Naive thymus-derived CD4-positive, alpha-beta T cell (primary cell): ENCODE measurements around the gene MC1R. TPM values are rescaled to one million over a fixed set of nuclear protein-coding genes. Genes with fewer than 3 reads are reported as not detected.
"Not testable (repeated sequence)": the region's sequence is repeated elsewhere in the genome, so short reads cannot be mapped to it uniquely, and the experiment has no call there.

Experiments used
- ATAC-seq: fragments of 150-1000 bp; cut with Tn5 transposase; 2 replicates; pipeline ENCODE4 v1.10.0; 2021; ENCODE audit warnings: mild to moderate bottlenecking, moderate library complexity
- CTCF ChIA-PET: fragments of 350-600 bp; sonication (Branson Sonifier 250); formaldehyde crosslinking; loops from one replicate; lab custom pipeline; 2021; ENCODE audit warnings: antibody characterized with exemption; lab: Charles Lee
- POLR2A ChIA-PET: fragments of 350-600 bp; sonication (Branson Sonifier 250); formaldehyde crosslinking; loops from one replicate; lab custom pipeline; 2021; ENCODE audit warnings: antibody characterized with exemption, inconsistent platforms; lab: Charles Lee
- DNase-seq, 9 donors: peaks; one replicate each; pipeline versions ENCODE4 v3.0.0 to v3.0.0-alpha.2; 2020 to 2022; ENCODE audit warnings: mixed read lengths in 1 of 9
- H3K27ac ChIP-seq: one replicate; pipeline ENCODE4 v1.7.0; 2013; ENCODE audit warnings: mild to moderate bottlenecking, low read depth, low read length, moderate library complexity
- H3K27me3 ChIP-seq, 2 donors: one replicate each; pipeline ENCODE4 v1.7.0; 2013; ENCODE audit warnings: low read length in 2 of 2, mild to moderate bottlenecking in 2 of 2, moderate library complexity in 2 of 2; ENCODE audit not compliant: control insufficient read depth in 2 of 2, insufficient read depth in 2 of 2
- H3K36me3 ChIP-seq, 3 experiments: 1 replicate in 2 of 3; 2 replicates in 1 of 3; pipeline ENCODE4 v1.7.0; 2013; ENCODE audit warnings: low read length in 3 of 3, mild to moderate bottlenecking in 3 of 3, moderate library complexity in 1 of 3; ENCODE audit not compliant: insufficient read depth in 3 of 3, control insufficient read depth in 2 of 3
- H3K4me1 ChIP-seq, 2 donors: one replicate each; pipeline ENCODE4 v1.7.0; 2013; ENCODE audit warnings: low read length in 2 of 2, mild to moderate bottlenecking in 2 of 2, moderate library complexity in 1 of 2; ENCODE audit not compliant: control insufficient read depth in 2 of 2, insufficient read depth in 2 of 2
- H3K4me3 ChIP-seq: 2 replicates; pipeline ENCODE4 v1.7.0; 2013; ENCODE audit warnings: mild to moderate bottlenecking, low read length
- H3K9me3 ChIP-seq, 3 experiments: 1 replicate in 2 of 3; 2 replicates in 1 of 3; pipeline ENCODE4 v1.7.0; 2013; ENCODE audit warnings: low read length in 3 of 3; ENCODE audit not compliant: control insufficient read depth in 2 of 3
- H3K27ac Mint-ChIP-seq, 9 donors: one replicate each; pipeline ENCODE4 v1.8.0; 2020 to 2022; ENCODE audit warnings: mixed read lengths in 9 of 9, mild to moderate bottlenecking in 8 of 9, moderate library complexity in 5 of 9, inconsistent platforms in 2 of 9
- H3K27me3 Mint-ChIP-seq, 5 donors: one replicate each; pipeline ENCODE4 v1.8.0; 2021 to 2022; ENCODE audit warnings: mixed read lengths in 5 of 5, mild to moderate bottlenecking in 1 of 5
- H3K36me3 Mint-ChIP-seq, 5 donors: one replicate each; pipeline ENCODE4 v1.8.0; 2020 to 2022; ENCODE audit warnings: mixed read lengths in 5 of 5, mild to moderate bottlenecking in 3 of 5, inconsistent platforms in 1 of 5
- H3K4me1 Mint-ChIP-seq, 7 donors: one replicate each; pipeline ENCODE4 v1.8.0; 2020 to 2022; ENCODE audit warnings: mixed read lengths in 7 of 7, mild to moderate bottlenecking in 3 of 7, inconsistent platforms in 1 of 7
- H3K4me3 Mint-ChIP-seq, 10 donors: one replicate each; pipeline ENCODE4 v1.8.0; 2020 to 2022; ENCODE audit warnings: mild to moderate bottlenecking in 10 of 10, mixed read lengths in 10 of 10, moderate library complexity in 6 of 10, inconsistent platforms in 2 of 10
- H3K9me3 Mint-ChIP-seq, 11 donors: one replicate each; pipeline ENCODE4 v1.8.0; 2020 to 2022; ENCODE audit warnings: mixed read lengths in 11 of 11, mild to moderate bottlenecking in 4 of 11, inconsistent platforms in 1 of 11, moderate library complexity in 1 of 11
- intact Hi-C, 2 donors: fragments of 100-400 bp; cut with micrococcal nuclease; formaldehyde crosslinking; loops; one replicate each; pipeline ENCODE4 v1.15.1; 2023
- polyA plus RNA-seq, 2 donors: library from polyadenylated mRNA; unstranded; fragments of 300-500 nt; fragmentation: Illumina TruSeq; gene quantifications; one replicate each; pipeline ENCODE4 v1.2.3, GENCODE V29; 2021
- total RNA-seq, 6 experiments: library from RNA in 5 of 6; stranded (reverse) in 5 of 6; gene quantifications; 1 replicate in 5 of 6; 2 replicates in 1 of 6; pipeline ENCODE4 v1.2.3 and lab custom pipeline; 2021 to 2026

The MC1R gene
- total and polyA plus RNA-seq, 7 experiments from 2014 or later, result 0.14 to 13.9 (median 10.5) TPM

DNA sequence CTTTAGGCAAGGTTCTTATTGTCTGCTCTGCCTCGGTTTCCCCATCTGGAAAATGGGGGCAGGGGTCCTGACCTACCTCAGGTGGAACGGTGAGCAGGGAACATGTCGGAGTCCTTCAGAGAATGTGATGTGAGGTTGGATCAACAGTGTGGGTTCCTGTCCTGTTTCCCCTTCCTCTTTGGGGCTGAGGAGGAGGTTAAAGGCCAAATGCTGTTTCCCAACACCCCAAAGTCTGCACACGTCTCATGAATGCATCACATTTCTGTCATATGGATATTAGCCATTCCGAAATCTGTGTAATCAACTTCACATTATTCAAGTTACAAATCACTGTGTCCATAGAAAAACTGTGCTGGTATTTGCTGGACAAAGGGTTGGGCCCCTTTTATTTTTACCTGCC, 48.8 kb downstream of the MC1R start:
- H3K27ac ChIP-seq, CTCF ChIA-PET, H3K4me3 Mint-ChIP-seq, H3K4me3 ChIP-seq, DNase-seq, POLR2A ChIA-PET, intact Hi-C loops, H3K9me3 ChIP-seq, H3K27me3 Mint-ChIP-seq, H3K27me3 ChIP-seq, H3K27ac Mint-ChIP-seq, H3K9me3 Mint-ChIP-seq: not testable (repeated sequence)
- Histone ChIP-seq H3K4me1 (peaks cover 9 to 12% of the 10 kb centered on the region in 2 donors), H3K36me3 (peaks cover 0 to 11% (median 0%) of the 10 kb centered on the region in 3 experiments)
- ATAC-seq, result peak; percentile 28
- Mint-ChIP-seq H3K36me3 (peaks cover 0 to 22% (median 7%) of the 10 kb centered on the region in 5 donors), H3K4me1 (peaks cover 0 to 19% (median 14%) of the 10 kb centered on the region in 7 donors)

- Histone ChIP-seq H3K4me1 (peaks cover 9 to 12% of the 10 kb centered on the region in 2 donors), H3K36me3 (peaks cover 0 to 11% (median 0%) of the 10 kb centered on the region in 3 experiments)
- H3K27me3 ChIP-seq, H3K4me3 Mint-ChIP-seq, ATAC-seq, intact Hi-C loops, CTCF ChIA-PET, H3K4me3 ChIP-seq, DNase-seq, POLR2A ChIA-PET, H3K9me3 Mint-ChIP-seq, H3K27ac Mint-ChIP-seq, H3K9me3 ChIP-seq, H3K27me3 Mint-ChIP-seq, H3K27ac ChIP-seq: not testable (repeated sequence)
- H3K4me1 Mint-ChIP-seq, result peaks cover 0 to 22% (median 14%) of the 10 kb centered on the region in 7 donors
- peaks cover 0 to 22% (median 7%) of the 10 kb centered on the region in 5 donors for H3K36me3 Mint-ChIP-seq
Measured at GRCh38 chr16:89968074-89968473, 49.4 kb downstream of the MC1R start.

GRCh38 chr16:89969741-89970410, 51.2 kb downstream of the MC1R start:
- ChIA-PET POLR2A (no interaction called here), CTCF (no interaction called here)
- peak overlapping the region in 1 of 9 donors; percentile 2 for H3K27ac Mint-ChIP-seq
- intact Hi-C loops, result loop anchor here in 1 of 2 donors (5.0 kb wide), 2 partner anchors 47 to 408 kb away; partner anchors contain the start of genes DBNDD1 and RPL13
- peaks cover 0 to 2% (median 0%) of the 10 kb centered on the region in 5 donors for H3K27me3 Mint-ChIP-seq
- Histone ChIP-seq H3K4me1 (peaks cover 12 to 22% of the 10 kb centered on the region in 2 donors), H3K27me3 (no peaks in the 10 kb centered on the region), H3K27ac (no peak overlapping the region), H3K36me3 (no peaks in the 10 kb centered on the region), H3K9me3 (peaks cover 0 to 5% (median 0%) of the 10 kb centered on the region in 3 experiments), H3K4me3 (no peak overlapping the region)
- peak overlapping the region in 1 of 10 donors; percentile 58 for H3K4me3 Mint-ChIP-seq
- H3K9me3 Mint-ChIP-seq, result peaks cover 0 to 8% (median 0%) of the 10 kb centered on the region in 11 donors
- ATAC-seq (no peak), DNase-seq (no peak)
- H3K4me1 Mint-ChIP-seq, result peaks cover 11 to 38% (median 27%) of the 10 kb centered on the region in 7 donors
- H3K36me3 Mint-ChIP-seq, result peaks cover 0 to 20% (median 4%) of the 10 kb centered on the region in 5 donors

Other genes with a start within 250 kb of the MC1R start
- gene CDK10, start 232.2 kb upstream of the MC1R start, total RNA-seq, result 100 to 1,000 TPM in 3 of 5 experiments, 10 to 100 TPM in 2; 91.5 to 150 (median 102) TPM
- 10 to 100 TPM; 32.8 to 68.4 TPM for gene CDK10, start 232.2 kb upstream of the MC1R start, polyA plus RNA-seq
- gene SPATA2L, start 217.2 kb upstream of the MC1R start, total RNA-seq, result 10 to 100 TPM in 3 of 5 experiments, 1 to 10 TPM in 2; 8.4 to 32.2 (median 12.0) TPM
- gene SPATA2L, start 217.2 kb upstream of the MC1R start, polyA plus RNA-seq, result 10 to 100 TPM in 1 of 2 donors, 1 to 10 TPM in 1; 7.0 to 12.4 TPM
- 10 to 100 TPM; 11.2 to 28.9 (median 13.3) TPM for gene VPS9D1, start 198.0 kb upstream of the MC1R start, total RNA-seq
- gene VPS9D1, start 198.0 kb upstream of the MC1R start, polyA plus RNA-seq, result 1 to 10 TPM in 1 of 2 donors, under 1 TPM in 1; 0.93 to 1.5 TPM
- gene ZNF276, start 197.3 kb upstream of the MC1R start, total RNA-seq, result 100 to 1,000 TPM in 4 of 5 experiments, 10 to 100 TPM in 1; 75.4 to 160 (median 137) TPM
- gene ZNF276, start 197.3 kb upstream of the MC1R start, polyA plus RNA-seq, result 10 to 100 TPM; 17.0 to 65.1 TPM
- 100 to 1,000 TPM in 1 of 5 experiments, 10 to 100 TPM in 1, 1 to 10 TPM in 3; 3.5 to 111 (median 7.9) TPM for gene FANCA, start 102.2 kb upstream of the MC1R start, total RNA-seq
- gene FANCA, start 102.2 kb upstream of the MC1R start, polyA plus RNA-seq, result 1 to 10 TPM in 1 of 2 donors, under 1 TPM in 1; 0.59 to 3.4 TPM
- 1 to 10 TPM; 1.2 to 3.5 (median 3.0) TPM for gene SPIRE2, start 90.4 kb upstream of the MC1R start, total RNA-seq
- gene SPIRE2, start 90.4 kb upstream of the MC1R start, polyA plus RNA-seq, result under 1 TPM; 0.32 to 0.35 TPM
- gene TCF25, start 45.3 kb upstream of the MC1R start, total RNA-seq, result 100 to 1,000 TPM; 200 to 392 (median 262) TPM
- gene TCF25, start 45.3 kb upstream of the MC1R start, polyA plus RNA-seq, result 100 to 1,000 TPM in 1 of 2 donors, 10 to 100 TPM in 1; 68.1 to 122 TPM
- 1 to 10 TPM in 1 of 5 experiments, under 1 TPM in 1, not detected in 3; 0.48 to 2.8 TPM for gene TUBB3, start 4.5 kb downstream of the MC1R start, total RNA-seq
- under 1 TPM in 1 of 2 donors, not detected in 1; 0.22 TPM for gene TUBB3, start 4.5 kb downstream of the MC1R start, polyA plus RNA-seq
- 10 to 100 TPM; 26.7 to 50.3 (median 40.7) TPM for gene DEF8, start 29.9 kb downstream of the MC1R start, total RNA-seq
- 10 to 100 TPM; 19.4 to 31.5 TPM for gene DEF8, start 29.9 kb downstream of the MC1R start, polyA plus RNA-seq
- 1 to 10 TPM in 4 of 5 experiments, under 1 TPM in 1; 0.12 to 4.1 (median 1.3) TPM for gene DBNDD1, start 100.6 kb downstream of the MC1R start, total RNA-seq
- gene DBNDD1, start 100.6 kb downstream of the MC1R start, polyA plus RNA-seq, result 10 to 100 TPM; 12.2 to 20.8 TPM
- gene PRDM7, start 158.5 kb downstream of the MC1R start, total RNA-seq, result not detected
- not detected for gene PRDM7, start 158.5 kb downstream of the MC1R start, polyA plus RNA-seq